ENCODE measurements around the gene DCAF8L2.
A peak's percentile ranks its signal among the peaks of the same experiment; 100 is the strongest.
"Not testable (repeated sequence)": the region's sequence is repeated elsewhere in the genome, so short reads cannot be mapped to it uniquely, and the experiment has no call there.

DCAF8L2 gene

DNA sequence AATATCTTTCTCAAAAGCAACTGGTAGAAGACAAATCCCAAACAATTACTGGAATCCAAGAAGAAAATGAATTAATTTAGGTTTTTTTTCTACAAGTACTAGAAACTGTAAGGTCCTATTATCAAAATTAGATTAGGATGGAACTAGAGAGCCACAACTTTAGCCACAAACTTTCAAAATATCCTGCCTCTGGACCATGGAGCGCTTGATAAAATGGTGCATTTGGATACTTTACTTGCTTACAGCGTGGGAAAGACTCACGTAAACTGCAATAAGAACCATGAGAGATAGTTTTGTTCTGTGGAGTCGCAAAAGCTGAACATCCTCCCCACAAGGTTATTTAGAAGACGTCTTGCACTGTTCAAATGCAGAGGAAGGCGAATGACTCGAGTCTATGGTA lies at the start of gene DCAF8L2:
Gene DCAF8L2, plus strand, starts transcription at position 301 of the 400 bp plus-strand sequence. CDS start 156,552 bp downstream, outside the sequence.
- DNase-seq: no peak

DNA sequence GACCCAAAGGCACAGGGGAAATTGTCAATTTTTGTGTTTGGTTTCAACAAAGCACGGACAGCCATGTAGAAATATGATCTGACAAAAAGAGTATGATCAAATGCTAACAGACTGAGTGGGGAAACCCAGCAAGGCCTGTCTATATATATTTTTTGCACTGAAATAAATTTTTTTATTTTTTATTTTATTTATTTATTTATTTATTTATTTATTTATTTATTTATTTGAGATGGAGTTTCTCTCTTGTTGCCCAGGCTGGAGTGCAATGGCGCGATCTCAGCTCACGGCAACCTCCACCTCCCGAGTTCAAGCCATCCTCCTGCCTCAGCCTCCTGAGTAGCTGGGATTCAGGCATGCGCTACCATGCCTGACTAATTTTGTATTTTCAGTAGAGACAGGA lies 49.0 kb upstream of the DCAF8L2 start:
- not testable (repeated sequence) for DNase-seq

DNA sequence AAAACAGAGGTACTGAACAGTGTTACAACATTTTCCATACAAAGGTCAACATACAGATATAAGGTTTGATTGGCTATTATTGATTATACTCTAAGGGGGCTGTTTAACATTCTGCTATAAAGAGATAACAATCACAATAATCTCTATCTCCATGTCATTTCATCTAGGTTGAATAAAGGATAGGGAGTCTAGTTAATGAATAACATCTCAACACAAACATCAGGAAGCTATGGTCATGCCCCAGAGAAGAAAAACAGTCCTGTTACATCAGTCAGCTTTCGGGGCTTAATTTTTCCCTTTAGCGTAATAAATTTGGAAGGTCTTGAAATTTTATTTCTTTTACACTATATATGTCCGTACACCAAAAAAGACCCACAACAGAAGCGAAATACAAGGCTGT lies 41.5 kb upstream of the DCAF8L2 start:
- no peak for DNase-seq

DNA sequence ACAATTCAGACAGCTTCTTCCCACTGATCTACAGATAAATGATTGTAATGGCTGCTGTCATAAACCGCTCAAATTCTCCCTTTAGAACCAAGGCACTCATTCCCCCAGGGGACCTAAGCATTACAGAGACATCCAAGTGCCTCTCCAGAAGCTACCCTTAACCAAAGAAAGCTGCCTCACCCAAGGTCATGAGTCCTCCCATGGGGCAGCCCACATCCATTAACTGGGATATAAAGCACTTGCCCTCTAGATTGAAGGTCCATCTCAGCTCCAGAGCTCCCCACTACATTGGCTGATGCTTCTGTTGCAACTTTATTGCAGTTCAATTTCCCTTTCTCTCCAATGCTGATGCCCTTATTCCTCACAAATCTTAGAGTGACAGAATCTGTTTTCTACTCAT lies 40.5 kb upstream of the DCAF8L2 start:
- no peak for DNase-seq

DNA sequence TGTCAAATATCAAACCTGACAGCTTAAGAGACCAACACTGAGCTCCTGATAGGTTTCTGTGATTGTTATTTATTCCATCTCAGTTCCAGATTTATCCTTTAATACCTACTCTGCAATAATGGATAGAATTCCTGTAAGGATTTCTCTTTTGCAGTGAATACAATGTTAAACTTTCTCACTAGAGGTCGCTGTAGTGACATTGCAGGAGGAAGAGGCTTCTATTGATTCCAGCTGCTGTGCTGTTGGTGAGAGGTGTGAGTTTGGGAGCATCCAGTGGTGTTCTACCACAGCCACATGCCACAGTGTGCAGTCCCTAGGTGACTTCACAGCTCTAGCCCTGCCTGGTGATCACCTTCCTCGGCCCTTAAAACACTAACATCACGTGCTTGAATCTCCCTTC lies 34.6 kb upstream of the DCAF8L2 start:
- no peak for DNase-seq

DNA sequence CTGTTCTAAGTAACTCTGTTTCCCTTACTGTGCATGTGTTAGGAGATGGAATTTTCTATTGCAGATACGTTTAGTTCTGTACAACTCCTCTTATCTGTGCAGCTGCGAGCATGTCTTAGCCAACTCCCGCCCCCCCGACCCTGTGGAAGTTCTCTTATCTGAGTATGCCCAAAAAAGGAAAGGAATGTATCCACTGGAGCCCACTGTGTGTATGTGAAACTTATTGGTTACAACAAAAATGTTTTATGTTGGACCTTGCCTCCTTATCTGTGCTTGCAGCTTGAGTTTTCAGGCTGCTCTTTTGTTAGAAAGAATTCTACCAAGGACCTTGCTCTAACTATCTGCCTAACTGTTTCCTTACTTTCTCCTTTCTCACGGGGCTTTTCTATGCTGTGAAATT lies 24.2 kb upstream of the DCAF8L2 start:
- DNase-seq: no peak

- DNase-seq: no peak
These were observed 19.0 kb upstream of the DCAF8L2 start for GRCh38 chrX:27571164-27571563.

- DNase-seq: no peak
These were observed 14.6 kb upstream of the DCAF8L2 start for GRCh38 chrX:27575565-27575964.

GRCh38 chrX:27583976-27584375 lies 6.2 kb upstream of the DCAF8L2 start:
- DNase-seq: no peak

GRCh38 chrX:27591938-27592337 lies 1.8 kb downstream of the DCAF8L2 start:
- peak; percentile 48 for DNase-seq

GRCh38 chrX:27597508-27597907 lies 7.4 kb downstream of the DCAF8L2 start:
- DNase-seq: no peak

GRCh38 chrX:27598312-27598711 lies 8.2 kb downstream of the DCAF8L2 start:
- no peak for DNase-seq

DNA sequence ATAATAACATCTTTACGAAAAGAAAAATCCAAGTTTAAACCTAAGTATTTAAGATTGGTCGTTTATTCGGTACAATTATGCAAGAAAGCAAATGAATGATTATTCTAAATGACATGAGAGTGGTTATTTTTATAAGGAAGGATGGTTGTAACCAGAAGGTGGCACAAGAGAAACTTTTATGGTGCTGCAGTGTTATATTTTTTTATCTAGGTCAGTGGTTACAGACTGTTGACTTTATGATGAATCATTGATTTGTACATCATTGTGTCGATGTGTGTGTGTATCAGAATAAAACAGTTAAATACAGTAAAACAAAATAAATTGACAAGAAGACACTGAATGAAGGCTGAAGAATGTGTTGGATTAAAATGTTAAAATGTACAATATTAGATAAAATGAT lies 9.8 kb downstream of the DCAF8L2 start:
- no peak for DNase-seq

DNA sequence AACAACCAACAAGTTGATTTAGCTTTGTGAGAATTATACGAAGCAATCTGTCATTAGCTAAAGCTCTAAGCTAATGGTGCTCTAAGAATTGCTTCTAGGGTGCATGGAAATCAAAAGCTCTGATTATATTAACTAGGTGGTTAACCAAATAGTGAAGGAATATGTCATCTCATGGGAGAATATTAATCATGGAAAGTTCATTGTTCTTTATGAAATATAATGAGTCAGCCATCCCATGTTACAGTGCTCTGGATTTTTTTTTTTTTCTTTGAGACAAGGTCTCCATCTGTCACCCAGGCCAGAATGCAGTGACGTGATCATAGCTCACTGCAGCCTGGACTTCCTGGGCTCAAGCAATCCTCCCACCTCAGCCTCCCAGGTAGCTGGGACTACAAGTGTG lies 10.5 kb downstream of the DCAF8L2 start:
- DNase-seq: no peak

GRCh38 chrX:27608671-27609070 lies 18.5 kb downstream of the DCAF8L2 start:
- no peak for DNase-seq

GRCh38 chrX:27619459-27619858 lies 29.3 kb downstream of the DCAF8L2 start:
- DNase-seq: no peak

DNA sequence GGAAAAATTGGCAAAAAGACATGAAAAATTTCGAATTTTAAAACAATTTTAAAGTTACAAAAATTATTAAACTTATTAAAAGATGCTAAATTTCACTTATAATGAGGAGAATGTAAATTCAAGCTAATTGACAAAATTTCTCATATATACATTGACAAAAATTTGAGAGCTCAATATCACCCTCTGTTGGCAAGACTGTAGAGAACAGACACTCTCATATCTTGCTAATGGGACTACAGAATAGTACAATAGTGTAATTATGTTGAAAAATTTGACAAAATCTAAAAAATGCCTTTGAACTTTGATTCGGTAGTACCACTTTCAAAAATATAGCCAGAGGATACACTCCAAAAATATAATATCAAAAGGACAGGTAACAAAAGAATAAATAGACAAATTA lies 29.8 kb downstream of the DCAF8L2 start:
- DNase-seq: no peak

GRCh38 chrX:27622883-27623282 lies 32.7 kb downstream of the DCAF8L2 start:
- no peak for DNase-seq

DNA sequence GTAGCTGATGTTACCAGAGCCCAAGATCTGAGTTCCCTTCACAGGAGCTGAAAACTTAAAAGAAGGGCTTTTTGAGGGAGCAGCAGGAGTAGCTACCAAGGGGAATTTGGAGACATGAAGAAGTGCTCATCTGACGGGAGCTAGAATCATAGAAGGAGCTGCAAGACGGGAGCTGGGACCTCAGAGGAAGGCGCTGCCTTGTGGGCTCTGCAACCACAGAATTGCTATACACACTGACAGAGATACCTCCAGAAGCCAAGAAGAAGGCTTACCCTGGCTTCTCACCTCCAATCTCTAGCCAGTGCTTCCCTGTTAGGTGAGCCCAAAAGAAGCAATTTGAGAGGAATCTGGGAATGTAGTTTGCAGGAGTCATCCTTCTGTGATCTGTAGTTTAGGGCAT lies 35.9 kb downstream of the DCAF8L2 start:
- DNase-seq: no peak

DNA sequence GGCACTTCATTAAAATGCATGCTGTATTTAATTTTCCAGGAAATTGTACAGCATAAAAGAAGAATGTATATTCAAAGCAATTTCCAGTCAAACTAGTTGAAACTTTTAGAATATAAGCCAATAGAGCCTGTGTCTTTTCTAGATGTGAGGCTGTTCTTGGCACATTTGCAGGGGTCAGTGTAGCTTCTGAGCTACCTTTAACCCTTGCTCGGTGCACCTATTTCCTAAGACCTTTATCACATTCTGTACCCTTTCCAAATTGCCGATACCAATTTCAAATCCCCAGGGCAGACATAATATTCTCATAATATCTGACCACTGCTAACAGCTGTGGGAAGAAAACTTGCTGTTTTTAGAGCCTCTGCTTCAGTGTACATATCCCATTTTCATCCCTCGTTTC lies 43.2 kb downstream of the DCAF8L2 start:
- no peak for DNase-seq

DNA sequence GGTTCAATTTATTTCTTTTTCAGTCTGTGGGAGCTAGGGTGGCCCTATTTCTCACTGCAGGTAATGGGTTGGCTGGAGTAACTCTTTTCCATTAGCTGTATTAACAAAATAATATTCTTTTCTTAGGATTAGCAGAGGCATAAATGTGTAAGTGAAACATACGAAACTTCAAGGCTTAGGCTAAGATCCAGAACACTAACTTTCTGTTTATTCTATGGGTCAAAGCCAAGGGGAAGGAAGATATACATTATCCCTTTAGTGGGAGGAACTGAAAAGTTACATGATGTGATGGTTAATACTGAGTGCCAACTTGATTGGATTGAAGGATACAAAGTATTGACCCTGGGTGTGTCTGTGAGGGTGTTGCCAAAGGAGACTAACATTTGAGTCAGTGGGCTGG lies 66.4 kb downstream of the DCAF8L2 start:
- DNase-seq: no peak

GRCh38 chrX:27660878-27661277 lies 70.7 kb downstream of the DCAF8L2 start:
- no peak for DNase-seq

DNA sequence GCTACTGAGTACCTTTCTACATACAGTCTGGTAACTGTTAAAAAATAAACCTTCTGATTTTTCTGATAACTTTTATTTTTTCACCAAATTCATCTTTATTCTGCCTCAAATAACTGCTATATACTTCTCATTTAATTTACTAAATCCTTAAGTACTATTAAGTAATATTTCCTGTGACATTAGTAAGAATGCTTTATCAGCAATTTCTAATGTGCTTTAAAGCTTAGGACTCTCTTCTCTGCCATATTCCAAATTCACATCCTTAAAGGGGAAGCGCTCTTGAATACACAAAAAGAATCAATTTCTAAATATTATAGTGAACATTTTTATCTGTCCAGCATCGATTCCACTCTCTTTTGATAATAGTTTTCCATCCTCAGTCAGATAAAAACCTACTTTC lies 81.1 kb downstream of the DCAF8L2 start:
- DNase-seq: no peak

- DNase-seq: no peak
These were observed 84.3 kb downstream of the DCAF8L2 start for GRCh38 chrX:27674491-27674890.

GRCh38 chrX:27675493-27675892 lies 85.3 kb downstream of the DCAF8L2 start:
- no peak for DNase-seq

GRCh38 chrX:27679281-27679680 lies 89.1 kb downstream of the DCAF8L2 start:
- peak; percentile 80 for DNase-seq
